IMR-90 (cell line): ENCODE data around the gene STK36.

ENCODE experiments used
- BHLHE40 ChIP-seq: fragments of 150-350 bp; IDR thresholded peaks from 2 replicates; pipeline ENCODE4 v1.6.1; 2016; ENCODE audit warnings: mild to moderate bottlenecking, low read depth, low read length
- MAFK ChIP-seq: IDR thresholded peaks from 2 replicates; pipeline ENCODE4 v1.6.1; 2012; ENCODE audit warnings: low read depth, low read length, improper control_type of control experiment
- MAZ ChIP-seq: IDR thresholded peaks from 2 replicates; pipeline ENCODE4 v1.6.1; 2012; ENCODE audit warnings: low read depth, mild to moderate bottlenecking, low read length, improper control_type of control experiment, moderate library complexity, borderline replicate concordance
- POLR2A ChIP-seq: IDR thresholded peaks from 2 replicates; pipeline ENCODE4 v1.6.1; 2012; ENCODE audit warnings: mild to moderate bottlenecking, low read depth, low read length
- RCOR1 ChIP-seq: IDR thresholded peaks from 2 replicates; pipeline ENCODE4 v1.6.1; 2012; ENCODE audit warnings: mild to moderate bottlenecking, low read length, improper control_type of control experiment; ENCODE audit not compliant: insufficient replicate concordance
- RFX5 ChIP-seq: IDR thresholded peaks from 2 replicates; pipeline ENCODE4 v1.8.0; 2012; ENCODE audit warnings: low read depth, mild to moderate bottlenecking, low read length, moderate library complexity
- SMC3 ChIP-seq: fragments of 150-350 bp; IDR thresholded peaks from 2 replicates; pipeline ENCODE4 v1.6.1; 2016; ENCODE audit warnings: low read depth, mild to moderate bottlenecking, antibody characterized with exemption, low read length, moderate library complexity
- TF ChIP-seq, protein P1 (sequence below): conservative IDR thresholded peaks from 2 replicates; pipeline ENCODE4 v1.5.1; 2012; ENCODE audit warnings: mild to moderate bottlenecking, low read depth, low read length, improper control_type of control experiment
- TF ChIP-seq, protein P2 (sequence below): fragments of 150-350 bp; IDR thresholded peaks from 2 replicates; pipeline ENCODE4 v1.6.1; 2016; ENCODE audit warnings: low read depth, mild to moderate bottlenecking, low read length, moderate library complexity, borderline replicate concordance

DNA sequence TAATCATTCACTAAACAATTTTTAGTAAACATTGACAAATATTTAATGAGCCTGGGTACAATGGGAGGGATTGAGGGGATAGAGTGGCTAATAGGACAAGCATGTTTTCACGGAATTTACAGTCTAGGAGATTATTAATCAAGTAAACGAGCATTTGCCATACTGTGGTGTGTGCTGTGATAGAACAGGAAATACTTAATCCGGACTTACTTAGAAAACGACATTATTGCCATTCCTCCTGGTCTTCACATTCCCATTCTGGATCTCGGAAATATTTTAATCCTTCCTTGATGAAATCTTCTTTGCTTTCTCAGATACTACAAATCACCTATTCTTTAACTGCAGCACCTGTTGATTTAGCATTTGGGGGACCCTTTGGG lies 39.7 kb downstream of the STK36 start:
- TF ChIP-seq, protein P1, sequence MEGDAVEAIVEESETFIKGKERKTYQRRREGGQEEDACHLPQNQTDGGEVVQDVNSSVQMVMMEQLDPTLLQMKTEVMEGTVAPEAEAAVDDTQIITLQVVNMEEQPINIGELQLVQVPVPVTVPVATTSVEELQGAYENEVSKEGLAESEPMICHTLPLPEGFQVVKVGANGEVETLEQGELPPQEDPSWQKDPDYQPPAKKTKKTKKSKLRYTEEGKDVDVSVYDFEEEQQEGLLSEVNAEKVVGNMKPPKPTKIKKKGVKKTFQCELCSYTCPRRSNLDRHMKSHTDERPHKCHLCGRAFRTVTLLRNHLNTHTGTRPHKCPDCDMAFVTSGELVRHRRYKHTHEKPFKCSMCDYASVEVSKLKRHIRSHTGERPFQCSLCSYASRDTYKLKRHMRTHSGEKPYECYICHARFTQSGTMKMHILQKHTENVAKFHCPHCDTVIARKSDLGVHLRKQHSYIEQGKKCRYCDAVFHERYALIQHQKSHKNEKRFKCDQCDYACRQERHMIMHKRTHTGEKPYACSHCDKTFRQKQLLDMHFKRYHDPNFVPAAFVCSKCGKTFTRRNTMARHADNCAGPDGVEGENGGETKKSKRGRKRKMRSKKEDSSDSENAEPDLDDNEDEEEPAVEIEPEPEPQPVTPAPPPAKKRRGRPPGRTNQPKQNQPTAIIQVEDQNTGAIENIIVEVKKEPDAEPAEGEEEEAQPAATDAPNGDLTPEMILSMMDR, result no peak
- TF ChIP-seq POLR2A (no peak), RFX5 (no peak), RCOR1 (no peak), MAZ (no peak), SMC3 (no peak), BHLHE40 (no peak), MAFK (no peak)
- TF ChIP-seq, protein P2, sequence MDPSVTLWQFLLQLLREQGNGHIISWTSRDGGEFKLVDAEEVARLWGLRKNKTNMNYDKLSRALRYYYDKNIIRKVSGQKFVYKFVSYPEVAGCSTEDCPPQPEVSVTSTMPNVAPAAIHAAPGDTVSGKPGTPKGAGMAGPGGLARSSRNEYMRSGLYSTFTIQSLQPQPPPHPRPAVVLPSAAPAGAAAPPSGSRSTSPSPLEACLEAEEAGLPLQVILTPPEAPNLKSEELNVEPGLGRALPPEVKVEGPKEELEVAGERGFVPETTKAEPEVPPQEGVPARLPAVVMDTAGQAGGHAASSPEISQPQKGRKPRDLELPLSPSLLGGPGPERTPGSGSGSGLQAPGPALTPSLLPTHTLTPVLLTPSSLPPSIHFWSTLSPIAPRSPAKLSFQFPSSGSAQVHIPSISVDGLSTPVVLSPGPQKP, result no peak
